Measurements from ENCODE around the gene MAN2B1.
"Not testable (repeated sequence)": the region's sequence is repeated elsewhere in the genome, so short reads cannot be mapped to it uniquely, and the experiment has no call there.

MAN2B1 gene

GRCh38 chr19:12649941-12650340 is 16.6 kb downstream of the MAN2B1 start:
- DNase-seq (ENCODE audit: low spot score): no peak
- in situ Hi-C loops (cut with MboI; ENCODE audit: low pct_unique_long_range_greater_than_20kb, low sequenced_read_pairs, unreplicated experiment): no loop called here
- no peak for TF ChIP-seq CTCF (IDR thresholded peaks at IDR 0.05; ENCODE audit: extremely low read depth, insufficient read depth, missing control alignments)

- in situ Hi-C loops (cut with MboI; ENCODE audit: low pct_unique_long_range_greater_than_20kb, low sequenced_read_pairs, unreplicated experiment): no loop called here
- DNase-seq (ENCODE audit: low spot score): no peak
- peak; percentile 6 for TF ChIP-seq CTCF (IDR thresholded peaks at IDR 0.05; ENCODE audit: extremely low read depth, insufficient read depth, missing control alignments)
These were observed 18.5 kb downstream of the MAN2B1 start for GRCh38 chr19:12648088-12648487.

- peak; percentile 66 for DNase-seq (ENCODE audit: low spot score)
- no peak for TF ChIP-seq CTCF (IDR thresholded peaks at IDR 0.05; ENCODE audit: extremely low read depth, insufficient read depth, missing control alignments)
- in situ Hi-C loops (cut with MboI; ENCODE audit: low pct_unique_long_range_greater_than_20kb, low sequenced_read_pairs, unreplicated experiment): no loop called here
These were observed 19.0 kb downstream of the MAN2B1 start for GRCh38 chr19:12647490-12648071.

GRCh38 chr19:12647047-12647446 is 19.5 kb downstream of the MAN2B1 start:
- in situ Hi-C loops (cut with MboI; ENCODE audit: low pct_unique_long_range_greater_than_20kb, low sequenced_read_pairs, unreplicated experiment): no loop called here
- no peak for TF ChIP-seq CTCF (IDR thresholded peaks at IDR 0.05; ENCODE audit: extremely low read depth, insufficient read depth, missing control alignments)
- no peak for DNase-seq (ENCODE audit: low spot score)

- in situ Hi-C loops (cut with MboI; ENCODE audit: low pct_unique_long_range_greater_than_20kb, low sequenced_read_pairs, unreplicated experiment): no loop called here
- no peak for DNase-seq (ENCODE audit: low spot score)
- no peak for TF ChIP-seq CTCF (IDR thresholded peaks at IDR 0.05; ENCODE audit: extremely low read depth, insufficient read depth, missing control alignments)
These were observed 20.0 kb downstream of the MAN2B1 start for GRCh38 chr19:12646551-12646950.

GRCh38 chr19:12643716-12644115 is 22.8 kb downstream of the MAN2B1 start:
- in situ Hi-C loops (cut with MboI; ENCODE audit: low pct_unique_long_range_greater_than_20kb, low sequenced_read_pairs, unreplicated experiment); DNase-seq (ENCODE audit: low spot score): not testable (repeated sequence)

- in situ Hi-C loops (cut with MboI; ENCODE audit: low pct_unique_long_range_greater_than_20kb, low sequenced_read_pairs, unreplicated experiment): no loop called here
- DNase-seq (ENCODE audit: low spot score): no peak
- no peak for TF ChIP-seq CTCF (IDR thresholded peaks at IDR 0.05; ENCODE audit: extremely low read depth, insufficient read depth, missing control alignments)
These were observed 24.0 kb downstream of the MAN2B1 start for GRCh38 chr19:12642506-12642905.

Measured in GM13977 (cell line).